ENCODE results near the gene VIPR2.

VIPR2 gene

DNA sequence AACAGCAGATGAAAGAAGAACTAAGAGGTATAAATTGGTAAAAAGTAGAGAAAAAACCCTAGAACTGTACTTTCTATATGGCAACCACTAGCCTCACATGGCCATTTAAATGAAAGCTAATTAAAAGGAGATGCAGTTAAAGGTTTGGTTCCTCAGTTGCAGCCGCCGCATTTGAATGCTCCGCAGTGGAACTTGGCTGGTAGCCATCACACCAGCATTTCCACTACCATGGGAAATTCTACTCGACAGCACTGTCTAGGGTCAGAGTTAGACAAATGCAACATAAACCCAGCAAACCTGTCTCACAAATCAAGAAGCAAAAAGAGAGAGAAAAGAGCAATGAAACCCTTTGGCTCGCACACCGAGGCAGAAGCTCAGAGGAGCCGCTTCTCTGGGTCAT, 29.7 kb downstream of the VIPR2 start:
- no peak for ATAC-seq

DNA sequence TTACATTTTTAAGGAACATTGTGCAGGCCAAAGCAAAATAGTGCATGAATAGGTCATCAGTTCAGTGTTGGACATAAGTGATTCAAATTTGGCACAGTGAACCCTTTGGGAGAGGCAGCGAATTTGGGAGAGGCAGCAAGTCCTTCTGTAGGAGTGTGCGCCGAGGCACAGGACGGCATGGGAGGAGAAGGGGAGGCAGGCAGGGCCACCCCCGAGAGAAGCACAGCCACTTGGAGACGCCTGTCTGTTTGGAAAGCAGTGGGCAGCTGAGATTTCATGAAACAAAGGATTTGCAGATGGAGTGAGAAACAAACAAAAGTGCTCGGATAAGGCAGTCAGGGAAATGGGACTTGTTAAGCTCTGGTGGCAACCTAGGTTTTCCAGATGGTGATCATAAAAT, 30.6 kb downstream of the VIPR2 start:
- ATAC-seq = no peak

More for the DNA sequence above, 29.7 kb downstream of the VIPR2 start:
- TF ChIP-seq CSDC2 (CRISPR knock-in tag; IDR thresholded peaks at IDR 0.05) (no peak), ZC3H10 (CRISPR knock-in tag; IDR thresholded peaks at IDR 0.05) (no peak), GLIS3 (CRISPR knock-in tag; IDR thresholded peaks at IDR 0.05) (no peak), BACH2 (CRISPR knock-in tag; IDR thresholded peaks at IDR 0.05; ENCODE audit: borderline replicate concordance) (no peak), ZFP30 (CRISPR knock-in tag; IDR thresholded peaks at IDR 0.05) (no peak), TCF4 (CRISPR knock-in tag; IDR thresholded peaks at IDR 0.05; ENCODE audit: borderline replicate concordance) (no peak), ISL1 (CRISPR knock-in tag; IDR thresholded peaks at IDR 0.05) (no peak), SNAI2 (CRISPR knock-in tag; IDR thresholded peaks at IDR 0.05) (no peak), TOX (CRISPR knock-in tag; IDR thresholded peaks at IDR 0.05; ENCODE audit: borderline replicate concordance) (no peak), PATZ1 (CRISPR knock-in tag; IDR thresholded peaks at IDR 0.05; ENCODE audit: borderline replicate concordance) (no peak), ESRRG (CRISPR knock-in tag; IDR thresholded peaks at IDR 0.05) (no peak), RARB (CRISPR knock-in tag; IDR thresholded peaks at IDR 0.05) (no peak), ZFP3 (CRISPR knock-in tag; IDR thresholded peaks at IDR 0.05) (no peak)
- TF ChIP-seq, protein P1, sequence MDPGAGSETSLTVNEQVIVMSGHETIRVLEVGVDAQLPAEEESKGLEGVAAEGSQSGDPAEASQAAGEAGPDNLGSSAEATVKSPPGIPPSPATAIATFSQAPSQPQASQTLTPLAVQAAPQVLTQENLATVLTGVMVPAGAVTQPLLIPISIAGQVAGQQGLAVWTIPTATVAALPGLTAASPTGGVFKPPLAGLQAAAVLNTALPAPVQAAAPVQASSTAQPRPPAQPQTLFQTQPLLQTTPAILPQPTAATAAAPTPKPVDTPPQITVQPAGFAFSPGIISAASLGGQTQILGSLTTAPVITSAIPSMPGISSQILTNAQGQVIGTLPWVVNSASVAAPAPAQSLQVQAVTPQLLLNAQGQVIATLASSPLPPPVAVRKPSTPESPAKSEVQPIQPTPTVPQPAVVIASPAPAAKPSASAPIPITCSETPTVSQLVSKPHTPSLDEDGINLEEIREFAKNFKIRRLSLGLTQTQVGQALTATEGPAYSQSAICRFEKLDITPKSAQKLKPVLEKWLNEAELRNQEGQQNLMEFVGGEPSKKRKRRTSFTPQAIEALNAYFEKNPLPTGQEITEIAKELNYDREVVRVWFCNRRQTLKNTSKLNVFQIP (CRISPR knock-in tag; IDR thresholded peaks at IDR 0.05; ENCODE audit: borderline replicate concordance, low read depth) = no peak
- TF ChIP-seq, protein P2, sequence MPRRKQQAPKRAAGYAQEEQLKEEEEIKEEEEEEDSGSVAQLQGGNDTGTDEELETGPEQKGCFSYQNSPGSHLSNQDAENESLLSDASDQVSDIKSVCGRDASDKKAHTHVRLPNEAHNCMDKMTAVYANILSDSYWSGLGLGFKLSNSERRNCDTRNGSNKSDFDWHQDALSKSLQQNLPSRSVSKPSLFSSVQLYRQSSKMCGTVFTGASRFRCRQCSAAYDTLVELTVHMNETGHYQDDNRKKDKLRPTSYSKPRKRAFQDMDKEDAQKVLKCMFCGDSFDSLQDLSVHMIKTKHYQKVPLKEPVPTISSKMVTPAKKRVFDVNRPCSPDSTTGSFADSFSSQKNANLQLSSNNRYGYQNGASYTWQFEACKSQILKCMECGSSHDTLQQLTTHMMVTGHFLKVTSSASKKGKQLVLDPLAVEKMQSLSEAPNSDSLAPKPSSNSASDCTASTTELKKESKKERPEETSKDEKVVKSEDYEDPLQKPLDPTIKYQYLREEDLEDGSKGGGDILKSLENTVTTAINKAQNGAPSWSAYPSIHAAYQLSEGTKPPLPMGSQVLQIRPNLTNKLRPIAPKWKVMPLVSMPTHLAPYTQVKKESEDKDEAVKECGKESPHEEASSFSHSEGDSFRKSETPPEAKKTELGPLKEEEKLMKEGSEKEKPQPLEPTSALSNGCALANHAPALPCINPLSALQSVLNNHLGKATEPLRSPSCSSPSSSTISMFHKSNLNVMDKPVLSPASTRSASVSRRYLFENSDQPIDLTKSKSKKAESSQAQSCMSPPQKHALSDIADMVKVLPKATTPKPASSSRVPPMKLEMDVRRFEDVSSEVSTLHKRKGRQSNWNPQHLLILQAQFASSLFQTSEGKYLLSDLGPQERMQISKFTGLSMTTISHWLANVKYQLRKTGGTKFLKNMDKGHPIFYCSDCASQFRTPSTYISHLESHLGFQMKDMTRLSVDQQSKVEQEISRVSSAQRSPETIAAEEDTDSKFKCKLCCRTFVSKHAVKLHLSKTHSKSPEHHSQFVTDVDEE (CRISPR knock-in tag; IDR thresholded peaks at IDR 0.05) = no peak

GRCh38 chr7:159113056-159113455, 31.6 kb downstream of the VIPR2 start:
- TF ChIP-seq ISL1 (CRISPR knock-in tag; IDR thresholded peaks at IDR 0.05) (no peak), CSDC2 (CRISPR knock-in tag; IDR thresholded peaks at IDR 0.05) (no peak), ZNF70 (CRISPR knock-in tag; IDR thresholded peaks at IDR 0.05) (no peak), PPARA (CRISPR knock-in tag; IDR thresholded peaks at IDR 0.05; ENCODE audit: borderline replicate concordance) (no peak), TCF4 (CRISPR knock-in tag; IDR thresholded peaks at IDR 0.05; ENCODE audit: borderline replicate concordance) (no peak), ZNF565 (CRISPR knock-in tag; conservative IDR thresholded peaks at IDR 0.05; ENCODE audit: low read depth) (no peak), TOX (CRISPR knock-in tag; IDR thresholded peaks at IDR 0.05; ENCODE audit: borderline replicate concordance) (no peak), CSRNP3 (CRISPR knock-in tag; IDR thresholded peaks at IDR 0.05) (no peak), PATZ1 (CRISPR knock-in tag; IDR thresholded peaks at IDR 0.05; ENCODE audit: borderline replicate concordance) (no peak), BACH2 (CRISPR knock-in tag; IDR thresholded peaks at IDR 0.05; ENCODE audit: borderline replicate concordance) (no peak), GLIS3 (CRISPR knock-in tag; IDR thresholded peaks at IDR 0.05) (no peak), ZFP3 (CRISPR knock-in tag; IDR thresholded peaks at IDR 0.05) (no peak)
- TF ChIP-seq, protein P1 (CRISPR knock-in tag; IDR thresholded peaks at IDR 0.05; ENCODE audit: borderline replicate concordance, low read depth) = no peak
- no peak for ATAC-seq

More for the DNA sequence above, 30.6 kb downstream of the VIPR2 start:
- TF ChIP-seq, protein P1 (CRISPR knock-in tag; IDR thresholded peaks at IDR 0.05; ENCODE audit: borderline replicate concordance, low read depth) = no peak
- TF ChIP-seq PPARA (CRISPR knock-in tag; IDR thresholded peaks at IDR 0.05; ENCODE audit: borderline replicate concordance) (no peak), ISL1 (CRISPR knock-in tag; IDR thresholded peaks at IDR 0.05) (no peak)
